K562 (cell line): ENCODE measurements around the gene GTPBP2. TPM values are rescaled to one million over a fixed set of nuclear protein-coding genes. Genes with fewer than 3 reads are reported as not detected.
A peak's percentile ranks its signal among the peaks of the same experiment; 100 is the strongest.

Experiments
- ERF ChIP-seq: fragments of 450-650 bp; formaldehyde crosslinking; IDR thresholded peaks from 2 replicates; pipeline ENCODE4 v1.4.0; 2020; ENCODE audit warnings: mild to moderate bottlenecking, mixed read lengths
- FOS ChIP-seq: IDR thresholded peaks from 3 replicates; pipeline ENCODE4 v1.6.1; 2011; ENCODE audit not compliant: insufficient read length; ENCODE audit errors: extremely low read depth
- HDGF ChIP-seq: fragments of 450-650 bp; IDR thresholded peaks from 2 replicates; pipeline ENCODE4 v1.6.1; 2016
- MCM5 ChIP-seq: fragments of 450-650 bp; IDR thresholded peaks from 2 replicates; pipeline ENCODE4 v1.6.1; 2016; ENCODE audit warnings: low read depth
- NFE2L1 ChIP-seq: fragments of 450-650 bp; IDR thresholded peaks from 2 replicates; pipeline ENCODE4 v1.6.1; 2016; ENCODE audit warnings: missing genetic modification characterization, low read depth, mild to moderate bottlenecking, missing compliant biosample characterization, moderate library complexity, borderline replicate concordance
- NR2C1 ChIP-seq, 2 experiments: fragments of 450-650 bp; IDR thresholded peaks; 2 replicates each; pipeline ENCODE4 v1.6.1; 2017; ENCODE audit warnings: mild to moderate bottlenecking in 2 of 2, antibody characterized with exemption in 1 of 2, inconsistent platforms in 1 of 2, missing compliant biosample characterization in 1 of 2, missing genetic modification characterization in 1 of 2
- PHB ChIP-seq: fragments of 250-450 bp; sonication (Bioruptor Pico); IDR thresholded peaks from 2 replicates; pipeline ENCODE4 v1.5.0; 2021
- RAD21 ChIP-seq, 2 experiments: fragments of 250-450 bp in 1 of 2; fragments of 450-650 bp in 1 of 2; sonication (Bioruptor Pico) in 1 of 2; formaldehyde crosslinking in 1 of 2; IDR thresholded peaks in 1 of 2; conservative IDR thresholded peaks in 1 of 2; 2 replicates each; pipeline versions ENCODE4 v1.4.0 to v1.8.0; 2020 to 2022; ENCODE audit warnings: mild to moderate bottlenecking in 2 of 2, moderate library complexity in 1 of 2
- SMAD4 ChIP-seq: fragments of 250-450 bp; sonication (Bioruptor Pico); conservative IDR thresholded peaks from 2 replicates; pipeline ENCODE4 v1.8.0; 2021; ENCODE audit warnings: inconsistent platforms, mild to moderate bottlenecking, moderate library complexity
- SMC3 ChIP-seq: conservative IDR thresholded peaks from 2 replicates; pipeline ENCODE4 v1.6.1; 2011; ENCODE audit warnings: low read depth, low read length, improper control_type of control experiment; ENCODE audit not compliant: insufficient read depth
- TARDBP ChIP-seq: fragments of 450-650 bp; IDR thresholded peaks from 2 replicates; pipeline ENCODE4 v1.6.1; 2016
- ZNF57 ChIP-seq: fragments of 450-650 bp; formaldehyde crosslinking; IDR thresholded peaks from 2 replicates; pipeline ENCODE4 v1.4.0; 2020; ENCODE audit warnings: mild to moderate bottlenecking, moderate library complexity
- polyA plus RNA-seq, 8 experiments: library from polyadenylated mRNA; depleted of rRNA in 4 of 8; stranded (reverse) in 5 of 8; unstranded in 3 of 8; fragments of >200 nt; fragmentation: Nextera tagmentation in 2 of 8; fragmentation: Illumina TruSeq in 1 of 8; extraction: Ambion mirVana in 2 of 8; extraction: Trizol in 1 of 8; gene quantifications; 2 replicates each; pipeline versions ENCODE4 v1.2.1 to v1.2.3, GENCODE V29; 2011 to 2014; ENCODE audit warnings: inconsistent platforms in 1 of 8, missing spikeins in 1 of 8
- total RNA-seq, 7 experiments: library from RNA; depleted of rRNA in 6 of 7; stranded (reverse); fragments of >200 nt in 6 of 7; fragmentation: Illumina TruSeq in 2 of 7; extraction: Trizol in 2 of 7; gene quantifications; 2 replicates each; pipeline versions ENCODE4 v1.2.1 to v1.2.3, GENCODE V29; 2011 to 2021; ENCODE audit warnings: low replicate concordance in 1 of 7
- TF ChIP-seq, protein P1 (sequence below): sonication (generic); formaldehyde crosslinking; IDR thresholded peaks from 2 replicates; pipeline ENCODE4 v1.8.0; 2023; ENCODE audit warnings: mild to moderate bottlenecking, missing genetic modification reagents
- TF ChIP-seq, protein P2 (sequence below): sonication (generic); formaldehyde crosslinking; IDR thresholded peaks from 2 replicates; pipeline ENCODE4 v1.8.0; 2022; ENCODE audit warnings: mild to moderate bottlenecking, missing genetic modification reagents
- TF ChIP-seq, protein P3 (sequence below): fragments of 250-450 bp; sonication (Bioruptor Pico); IDR thresholded peaks from 2 replicates; pipeline ENCODE4 v1.8.0; 2022; ENCODE audit warnings: moderate library complexity, mild to moderate bottlenecking, inconsistent platforms
- TF ChIP-seq, protein P4 (sequence below): IDR thresholded peaks from 2 replicates; pipeline ENCODE4 v1.6.1; 2011; ENCODE audit warnings: borderline replicate concordance, low read depth, mild to moderate bottlenecking, moderate library complexity, low read length; ENCODE audit not compliant: insufficient read depth, poor library complexity, severe bottlenecking
- TF ChIP-seq, protein P5 (sequence below): fragments of 200-800 bp; sonication (Bioruptor generic); IDR thresholded peaks from 2 replicates; pipeline ENCODE4 v1.6.1; 2017; ENCODE audit warnings: missing genetic modification characterization, missing compliant biosample characterization

The GTPBP2 gene
- total and polyA plus RNA-seq, 9 of the 15 experiments (the other 6 are each of a cell fraction or from before 2014, with no cell fraction given) = 48.4 to 196 (median 111) TPM

DNA sequence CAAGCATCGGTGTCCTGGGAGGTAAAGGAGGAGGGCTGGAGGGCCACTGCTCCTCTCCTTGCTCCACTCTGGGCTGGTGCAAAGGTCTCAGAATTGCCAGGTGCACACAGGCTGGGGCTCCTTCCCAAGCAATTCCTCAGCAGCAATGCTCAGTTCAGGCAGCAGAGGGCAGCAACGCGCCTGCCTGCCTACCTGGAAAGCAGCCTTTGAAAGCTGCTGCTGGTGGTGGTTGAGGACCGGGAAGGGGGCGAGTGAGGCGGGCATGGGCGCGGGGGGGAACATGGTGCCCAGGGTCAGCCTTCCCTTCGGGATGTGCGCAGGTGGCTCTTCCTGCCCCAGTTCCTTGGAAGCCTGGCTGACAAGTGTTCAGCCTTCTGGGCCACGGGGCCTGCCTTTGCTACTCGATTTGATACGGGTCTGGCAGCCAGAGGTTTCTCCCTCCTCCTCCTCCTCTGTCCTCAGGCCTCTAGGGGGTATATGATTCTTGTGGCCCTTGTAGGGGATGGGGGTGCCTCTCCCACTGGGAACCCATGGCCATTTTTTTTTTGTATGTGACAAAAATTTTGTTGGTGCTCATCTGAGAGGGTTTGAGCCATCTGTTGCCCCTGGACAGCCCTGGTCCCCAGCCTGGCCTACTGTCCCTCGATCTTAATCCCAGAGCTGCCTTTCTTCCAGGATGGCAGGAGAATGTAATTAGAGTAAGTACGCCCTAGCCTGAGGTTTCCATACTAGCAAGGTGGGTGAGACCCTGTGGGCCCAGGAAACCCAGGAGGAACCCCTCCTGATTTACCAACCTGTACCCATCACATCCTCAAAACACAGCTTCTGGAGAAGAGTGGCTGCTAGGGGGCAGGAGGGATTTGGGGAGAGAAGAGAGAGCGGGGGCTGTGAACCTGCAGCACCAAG lies 38.4 kb upstream of the GTPBP2 start (continued):
- TF ChIP-seq, protein P1, sequence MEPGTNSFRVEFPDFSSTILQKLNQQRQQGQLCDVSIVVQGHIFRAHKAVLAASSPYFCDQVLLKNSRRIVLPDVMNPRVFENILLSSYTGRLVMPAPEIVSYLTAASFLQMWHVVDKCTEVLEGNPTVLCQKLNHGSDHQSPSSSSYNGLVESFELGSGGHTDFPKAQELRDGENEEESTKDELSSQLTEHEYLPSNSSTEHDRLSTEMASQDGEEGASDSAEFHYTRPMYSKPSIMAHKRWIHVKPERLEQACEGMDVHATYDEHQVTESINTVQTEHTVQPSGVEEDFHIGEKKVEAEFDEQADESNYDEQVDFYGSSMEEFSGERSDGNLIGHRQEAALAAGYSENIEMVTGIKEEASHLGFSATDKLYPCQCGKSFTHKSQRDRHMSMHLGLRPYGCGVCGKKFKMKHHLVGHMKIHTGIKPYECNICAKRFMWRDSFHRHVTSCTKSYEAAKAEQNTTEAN (CRISPR knock-in tag) = peak; percentile 10; the same call in 1 of the 2 replicates
- TF ChIP-seq SMC3 (peak; percentile 98), ZNF57 (0 out of 2 replicates have a peak, but pooled peaks have one; percentile 28), TARDBP (no peak), RAD21 (CRISPR knock-in tag; conservative IDR thresholded peaks at IDR 0.05 in 1 of 2, IDR thresholded peaks at IDR 0.05 in 1 of 2) (peak; percentile 92 to 96), PHB (CRISPR knock-in tag) (peak; percentile 43; the same call in 1 of the 2 replicates), NR2C1 (IDR thresholded peaks at IDR 0.05) (no peak), NR2C1 (tag; IDR thresholded peaks at IDR 0.05) (no peak), SMAD4 (CRISPR knock-in tag) (0 out of 2 replicates have a peak, but pooled peaks have one; percentile 30), MCM5 (no peak), NFE2L1 (tag) (no peak), FOS (no peak), HDGF (peak; percentile 72), ERF (CRISPR knock-in tag) (peak; percentile 87)
- TF ChIP-seq, protein P2, sequence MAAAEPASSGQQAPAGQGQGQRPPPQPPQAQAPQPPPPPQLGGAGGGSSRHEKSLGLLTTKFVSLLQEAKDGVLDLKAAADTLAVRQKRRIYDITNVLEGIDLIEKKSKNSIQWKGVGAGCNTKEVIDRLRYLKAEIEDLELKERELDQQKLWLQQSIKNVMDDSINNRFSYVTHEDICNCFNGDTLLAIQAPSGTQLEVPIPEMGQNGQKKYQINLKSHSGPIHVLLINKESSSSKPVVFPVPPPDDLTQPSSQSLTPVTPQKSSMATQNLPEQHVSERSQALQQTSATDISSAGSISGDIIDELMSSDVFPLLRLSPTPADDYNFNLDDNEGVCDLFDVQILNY (CRISPR knock-in tag) = 0 out of 2 replicates have a peak, but pooled peaks have one; percentile 60
- TF ChIP-seq, protein P3, sequence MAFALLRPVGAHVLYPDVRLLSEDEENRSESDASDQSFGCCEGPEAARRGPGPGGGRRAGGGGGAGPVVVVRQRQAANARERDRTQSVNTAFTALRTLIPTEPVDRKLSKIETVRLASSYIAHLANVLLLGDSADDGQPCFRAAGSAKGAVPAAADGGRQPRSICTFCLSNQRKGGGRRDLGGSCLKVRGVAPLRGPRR (CRISPR knock-in tag) = 0 out of 2 replicates have a peak, but pooled peaks have one; percentile 23
- TF ChIP-seq, protein P4, sequence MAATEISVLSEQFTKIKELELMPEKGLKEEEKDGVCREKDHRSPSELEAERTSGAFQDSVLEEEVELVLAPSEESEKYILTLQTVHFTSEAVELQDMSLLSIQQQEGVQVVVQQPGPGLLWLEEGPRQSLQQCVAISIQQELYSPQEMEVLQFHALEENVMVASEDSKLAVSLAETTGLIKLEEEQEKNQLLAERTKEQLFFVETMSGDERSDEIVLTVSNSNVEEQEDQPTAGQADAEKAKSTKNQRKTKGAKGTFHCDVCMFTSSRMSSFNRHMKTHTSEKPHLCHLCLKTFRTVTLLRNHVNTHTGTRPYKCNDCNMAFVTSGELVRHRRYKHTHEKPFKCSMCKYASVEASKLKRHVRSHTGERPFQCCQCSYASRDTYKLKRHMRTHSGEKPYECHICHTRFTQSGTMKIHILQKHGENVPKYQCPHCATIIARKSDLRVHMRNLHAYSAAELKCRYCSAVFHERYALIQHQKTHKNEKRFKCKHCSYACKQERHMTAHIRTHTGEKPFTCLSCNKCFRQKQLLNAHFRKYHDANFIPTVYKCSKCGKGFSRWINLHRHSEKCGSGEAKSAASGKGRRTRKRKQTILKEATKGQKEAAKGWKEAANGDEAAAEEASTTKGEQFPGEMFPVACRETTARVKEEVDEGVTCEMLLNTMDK = peak; percentile 62
- TF ChIP-seq, protein P5, sequence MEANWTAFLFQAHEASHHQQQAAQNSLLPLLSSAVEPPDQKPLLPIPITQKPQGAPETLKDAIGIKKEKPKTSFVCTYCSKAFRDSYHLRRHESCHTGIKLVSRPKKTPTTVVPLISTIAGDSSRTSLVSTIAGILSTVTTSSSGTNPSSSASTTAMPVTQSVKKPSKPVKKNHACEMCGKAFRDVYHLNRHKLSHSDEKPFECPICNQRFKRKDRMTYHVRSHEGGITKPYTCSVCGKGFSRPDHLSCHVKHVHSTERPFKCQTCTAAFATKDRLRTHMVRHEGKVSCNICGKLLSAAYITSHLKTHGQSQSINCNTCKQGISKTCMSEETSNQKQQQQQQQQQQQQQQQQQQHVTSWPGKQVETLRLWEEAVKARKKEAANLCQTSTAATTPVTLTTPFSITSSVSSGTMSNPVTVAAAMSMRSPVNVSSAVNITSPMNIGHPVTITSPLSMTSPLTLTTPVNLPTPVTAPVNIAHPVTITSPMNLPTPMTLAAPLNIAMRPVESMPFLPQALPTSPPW (CRISPR knock-in tag) = peak; percentile 36; the same call in 1 of the 2 replicates
